ENCODE measurements around the gene RUFY1.
A peak's percentile ranks its signal among the peaks of the same experiment; 100 is the strongest.
"Not testable (repeated sequence)": the region's sequence is repeated elsewhere in the genome, so short reads cannot be mapped to it uniquely, and the experiment has no call there.

RUFY1 gene

DNA sequence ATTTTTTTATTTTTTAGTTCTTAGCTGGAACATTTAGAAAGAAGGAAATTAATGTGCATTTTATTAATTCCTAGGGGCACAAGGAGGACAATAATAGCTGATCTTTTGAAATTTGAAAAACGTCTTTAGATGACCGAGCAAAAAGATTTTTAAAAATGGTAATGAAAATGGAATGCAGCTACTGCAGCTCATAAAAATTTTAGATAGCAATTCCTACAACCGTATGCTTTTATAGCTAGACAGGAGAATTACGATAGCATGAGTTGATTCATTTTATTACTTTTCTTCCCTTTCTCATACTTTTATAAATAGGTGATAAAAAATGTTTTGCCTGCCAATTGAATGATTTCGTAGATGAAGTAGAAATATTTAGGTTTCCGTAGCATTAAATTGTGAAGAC is 13.7 kb upstream of the RUFY1 start:
- no peak for DNase-seq

GRCh38 chr5:179542170-179542569 is 8.2 kb upstream of the RUFY1 start:
- no peak for DNase-seq

DNA sequence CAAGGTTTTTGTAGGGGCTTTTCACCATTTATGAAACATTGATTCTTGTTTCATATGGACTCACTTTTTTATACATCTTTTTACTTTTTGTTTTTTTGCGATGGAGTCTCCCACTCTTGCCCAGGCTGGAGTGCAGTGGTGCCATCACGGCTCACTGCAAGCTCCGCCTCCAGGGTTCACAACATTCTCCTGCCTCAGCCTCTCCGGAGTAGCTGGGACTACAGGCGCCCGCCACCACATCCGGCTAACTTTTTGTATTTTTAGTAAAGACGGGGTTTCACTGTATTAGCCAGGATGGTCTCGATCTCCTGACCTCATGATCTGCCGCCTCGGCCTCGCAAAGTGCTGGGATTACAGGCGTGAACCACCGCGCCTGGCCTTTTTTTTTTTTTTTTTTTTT is 7.1 kb upstream of the RUFY1 start:
- DNase-seq, result not testable (repeated sequence)

GRCh38 chr5:179553006-179553405 is 2.7 kb downstream of the RUFY1 start:
- no peak for DNase-seq

DNA sequence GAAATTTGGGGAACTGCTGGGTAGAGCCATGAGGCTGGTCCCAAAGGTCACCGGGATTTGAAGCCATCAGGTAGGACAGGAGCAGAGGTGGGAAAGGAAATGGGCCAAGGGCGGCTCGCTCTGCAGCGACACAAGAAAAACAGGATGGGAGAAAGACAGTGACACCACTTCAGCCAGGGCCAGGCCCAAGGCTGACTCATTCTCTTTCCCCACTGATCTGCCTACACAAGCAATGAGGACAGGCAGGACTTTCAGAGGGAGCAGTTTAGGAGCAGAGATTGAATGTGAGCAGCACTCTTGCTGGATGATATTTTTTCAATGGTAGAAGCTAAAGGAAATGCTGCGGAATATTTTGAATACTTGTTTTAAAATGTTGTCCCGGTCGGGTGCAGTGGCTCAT is 3.5 kb downstream of the RUFY1 start:
- DNase-seq, result no peak

GRCh38 chr5:179554981-179555380 is 4.6 kb downstream of the RUFY1 start:
- DNase-seq, result no peak

- not testable (repeated sequence) for DNase-seq
These were observed 8.0 kb downstream of the RUFY1 start for GRCh38 chr5:179558261-179558799.

GRCh38 chr5:179558932-179559283 is 8.6 kb downstream of the RUFY1 start:
- DNase-seq, result no peak

DNA sequence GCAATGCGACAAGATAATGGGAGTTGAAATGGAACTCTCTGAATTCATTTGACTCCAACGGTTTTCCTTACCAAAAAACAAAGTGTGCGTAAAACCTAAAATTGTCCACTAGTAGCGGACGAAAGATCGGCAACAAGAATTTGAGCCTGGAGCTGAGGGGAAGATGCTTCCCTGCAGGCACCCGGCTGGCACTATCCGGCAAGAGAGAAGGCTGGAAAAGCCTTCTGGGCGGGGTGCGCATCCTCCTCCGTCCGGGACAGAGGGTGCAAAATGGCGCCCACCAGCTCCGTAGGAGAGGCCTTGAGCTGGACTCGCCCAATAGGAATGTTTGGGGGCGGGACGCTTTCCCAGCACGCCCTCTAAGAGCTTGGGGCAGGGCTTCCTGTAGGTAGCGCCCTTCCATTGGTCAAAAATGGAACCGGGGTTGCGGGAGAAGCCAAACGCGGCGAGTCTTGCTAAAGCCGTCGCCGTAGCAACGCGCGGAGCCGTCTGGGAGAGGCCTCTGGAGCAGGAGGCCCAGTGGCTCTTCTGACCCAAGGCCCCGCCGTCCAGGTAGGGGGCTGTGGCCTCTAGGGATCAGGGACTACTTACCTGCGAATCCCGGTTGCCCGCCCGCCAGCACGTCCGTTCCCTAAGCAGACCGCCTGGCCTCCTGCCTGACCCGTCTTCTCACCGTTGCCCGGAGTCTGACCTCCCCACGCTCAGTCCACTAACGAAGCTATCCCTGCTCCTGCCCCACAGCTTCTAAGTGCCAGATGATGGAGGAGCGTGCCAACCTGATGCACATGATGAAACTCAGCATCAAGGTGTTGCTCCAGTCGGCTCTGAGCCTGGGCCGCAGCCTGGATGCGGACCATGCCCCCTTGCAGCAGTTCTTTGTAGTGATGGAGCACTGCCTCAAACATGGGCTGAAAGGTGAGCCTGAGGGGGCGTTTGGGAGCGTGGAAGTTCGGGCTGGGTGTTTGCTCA is 9.2 kb downstream of the RUFY1 start:
- peak; percentile 88 for DNase-seq

DNA sequence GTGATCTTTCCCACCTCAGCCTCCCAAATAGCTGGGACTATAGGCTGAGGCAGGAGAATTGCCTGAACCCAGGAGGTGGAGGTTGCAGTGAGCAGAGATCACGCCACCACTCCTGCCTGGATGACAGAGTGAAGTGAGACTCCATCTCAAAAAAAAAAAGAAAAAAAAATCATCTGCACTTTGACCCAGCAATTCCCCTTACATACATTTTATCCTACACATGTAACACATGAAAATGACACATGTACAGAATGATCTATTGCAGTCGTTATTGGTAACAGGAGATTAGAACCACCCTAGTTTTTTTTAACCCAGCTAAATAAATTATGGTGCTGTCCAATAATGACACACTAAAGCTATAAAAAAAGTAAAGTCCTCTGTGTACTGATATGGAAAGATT is 14.2 kb downstream of the RUFY1 start:
- no peak for DNase-seq

- no peak for DNase-seq
These were observed 18.4 kb downstream of the RUFY1 start for GRCh38 chr5:179568721-179569120.

DNA sequence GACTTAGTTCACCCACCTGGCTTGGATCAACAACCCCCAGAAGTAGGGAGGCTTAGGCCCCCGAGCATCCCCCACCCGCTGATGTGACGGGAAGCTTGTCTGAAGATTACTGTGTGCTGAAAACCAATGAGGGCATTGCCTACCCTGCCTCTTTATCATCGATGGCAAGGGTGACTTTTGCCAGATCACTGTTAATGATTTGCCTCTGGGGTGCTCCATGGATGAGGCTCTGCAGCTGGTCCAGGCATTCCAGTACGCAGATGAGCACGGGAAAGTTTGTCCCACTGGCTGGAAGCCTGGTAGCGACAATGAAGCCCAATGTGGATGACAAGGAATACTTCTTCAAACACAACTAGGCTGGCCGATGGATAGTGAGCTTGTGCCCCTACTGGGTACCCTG is 22.0 kb downstream of the RUFY1 start:
- DNase-seq, result no peak

DNA sequence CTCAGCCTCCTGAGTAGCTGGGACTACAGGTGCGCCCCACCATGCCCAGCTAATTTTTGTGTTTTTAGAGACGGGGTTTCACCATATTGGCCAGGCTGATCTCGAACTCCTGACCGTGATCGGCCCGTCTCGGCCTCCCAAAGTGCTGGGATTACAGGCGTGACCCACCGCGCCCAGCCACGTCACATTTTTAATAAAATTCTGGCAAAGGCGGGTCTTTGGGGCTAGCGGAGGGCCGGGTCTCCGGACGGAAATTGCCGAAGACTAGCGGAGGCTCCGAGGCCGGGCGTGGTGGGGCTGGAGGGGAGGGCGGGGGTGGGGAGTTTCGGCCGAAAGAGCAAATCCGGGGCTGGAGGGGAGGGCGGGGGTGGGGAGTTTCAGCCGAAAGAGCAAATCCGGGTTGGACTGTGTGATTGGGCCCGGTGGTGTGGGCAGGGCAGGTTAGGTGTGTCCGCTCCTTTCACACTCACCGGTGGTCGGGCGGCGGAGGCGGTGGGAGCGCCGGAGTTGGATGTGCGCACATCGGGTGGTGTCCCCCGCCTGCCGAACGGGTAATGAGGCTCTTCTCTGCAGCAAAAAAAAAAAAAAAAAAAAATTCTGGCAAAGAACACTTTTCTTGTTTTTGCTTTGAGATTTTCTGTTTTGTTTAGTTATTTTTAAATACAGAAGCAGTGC is 27.1 kb downstream of the RUFY1 start:
- no peak for DNase-seq

DNA sequence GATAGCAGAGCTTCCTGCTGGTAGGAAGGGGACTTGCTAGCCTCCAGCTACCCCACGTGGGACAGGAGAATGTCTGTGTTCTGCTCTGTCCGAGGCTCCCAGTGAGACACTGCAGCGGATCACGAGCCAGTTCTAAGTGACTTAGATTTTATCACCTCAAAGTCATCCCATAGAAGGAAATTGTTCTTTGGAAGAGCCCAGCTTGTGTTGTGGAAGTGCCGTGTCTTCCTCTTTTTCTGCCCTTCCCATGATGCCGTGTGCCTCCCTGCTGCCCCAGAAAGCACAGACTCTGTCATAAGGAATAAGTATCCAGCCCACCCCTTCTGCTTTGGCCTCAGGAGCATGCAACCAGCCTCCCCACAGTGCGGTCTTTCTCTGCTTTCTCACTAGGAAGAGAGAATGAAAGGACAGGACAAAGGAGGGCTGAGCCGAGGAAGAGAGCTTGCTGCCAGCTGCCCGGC is 35.6 kb downstream of the RUFY1 start:
- no peak for DNase-seq

DNA sequence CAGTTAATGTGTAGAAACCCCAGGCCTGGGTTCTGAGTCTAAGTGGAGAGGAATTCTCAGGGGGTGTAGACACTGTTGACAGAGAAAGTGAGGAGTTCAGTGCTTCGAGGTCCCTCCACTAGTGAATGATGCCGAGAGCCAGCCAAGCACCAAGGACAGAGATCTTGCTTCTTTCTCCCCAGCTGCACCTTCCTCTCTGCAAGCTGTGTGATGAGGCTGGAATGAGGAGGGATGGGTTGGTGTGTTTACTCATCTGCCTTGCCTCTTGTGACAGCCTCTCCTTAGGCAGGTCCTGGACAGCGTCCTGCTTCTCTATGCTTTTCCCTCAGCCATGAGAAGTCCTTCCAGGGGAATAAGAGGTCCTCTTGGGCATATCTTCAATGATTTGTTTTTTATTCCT is 37.8 kb downstream of the RUFY1 start:
- DNase-seq, result no peak

DNA sequence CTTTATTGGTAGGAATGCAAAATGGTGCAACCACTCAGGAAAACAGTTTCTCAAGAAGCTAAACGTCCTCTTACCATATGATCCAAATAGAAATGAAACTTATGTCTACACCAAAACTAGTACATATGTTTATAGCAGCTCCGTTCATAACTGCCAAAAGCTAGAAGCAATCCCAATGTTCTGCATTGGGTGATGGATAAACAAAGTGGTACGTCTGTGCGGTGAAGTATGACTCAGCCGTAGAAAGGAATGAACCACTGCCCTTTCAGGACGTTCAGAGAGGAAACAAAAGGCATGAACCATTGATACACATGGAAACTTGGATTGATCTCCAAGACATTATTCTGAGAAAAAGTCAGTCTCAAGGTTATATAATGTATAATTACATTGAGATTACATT is 45.6 kb downstream of the RUFY1 start:
- DNase-seq, result no peak

DNA sequence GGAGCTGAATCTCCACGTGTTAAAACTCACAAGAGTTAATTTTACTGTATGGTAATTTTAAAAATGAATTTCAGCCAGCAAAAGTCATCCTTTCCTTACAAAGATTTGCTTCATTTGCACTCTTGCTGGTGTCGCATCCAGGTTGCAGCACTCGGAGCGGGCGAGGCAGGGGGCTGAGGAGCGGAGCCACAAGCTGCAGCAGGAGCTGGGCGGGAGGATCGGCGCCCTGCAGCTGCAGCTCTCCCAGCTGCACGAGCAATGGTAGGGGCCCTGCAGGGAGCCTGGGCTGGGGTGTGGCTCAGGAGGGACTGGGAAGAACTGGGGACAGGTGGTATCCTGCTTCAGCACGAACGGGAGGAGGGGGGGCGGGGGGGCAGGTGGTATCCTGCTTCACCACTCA is 46.1 kb downstream of the RUFY1 start:
- DNase-seq, result no peak

DNA sequence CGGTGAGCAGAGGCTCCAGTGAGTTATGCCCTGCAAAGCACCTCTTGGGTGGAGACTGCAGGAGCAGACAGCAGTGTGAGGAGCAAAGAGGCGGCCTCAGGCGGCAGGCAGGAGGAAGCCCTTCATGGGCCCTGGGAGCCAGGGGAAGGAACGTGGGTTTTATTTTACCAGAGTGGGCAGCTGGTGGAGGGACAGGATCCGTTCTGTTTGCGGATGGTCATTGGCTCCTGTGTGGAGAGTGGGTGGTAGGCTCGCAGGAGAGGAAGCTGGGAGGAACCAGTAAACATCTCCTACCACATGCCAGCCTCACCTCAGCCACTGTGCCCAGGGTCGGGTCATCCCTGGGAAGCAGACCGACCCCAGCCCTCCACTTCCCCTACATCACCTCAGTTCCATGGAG is 48.7 kb downstream of the RUFY1 start:
- DNase-seq, result no peak

DNA sequence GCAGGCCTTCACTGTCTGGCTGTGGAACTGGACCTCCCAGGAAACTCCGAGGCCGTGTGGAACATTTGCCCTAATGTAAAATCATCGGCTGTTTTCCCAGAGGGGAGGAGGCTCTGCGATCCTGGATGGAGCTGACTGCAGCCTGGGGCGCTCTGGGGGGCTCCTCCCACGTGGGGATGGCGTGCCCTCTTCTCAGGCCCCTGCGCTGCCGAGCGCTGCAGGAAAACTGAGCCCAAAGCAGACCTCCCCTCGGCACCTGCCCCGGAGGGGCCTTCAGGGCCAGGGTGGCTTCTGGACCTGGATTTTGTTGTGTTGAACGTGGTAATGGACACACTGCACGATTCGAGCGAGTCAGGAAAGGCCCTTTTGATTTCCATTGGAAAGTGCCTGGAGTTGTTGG is 49.2 kb downstream of the RUFY1 start:
- no peak for DNase-seq

DNA sequence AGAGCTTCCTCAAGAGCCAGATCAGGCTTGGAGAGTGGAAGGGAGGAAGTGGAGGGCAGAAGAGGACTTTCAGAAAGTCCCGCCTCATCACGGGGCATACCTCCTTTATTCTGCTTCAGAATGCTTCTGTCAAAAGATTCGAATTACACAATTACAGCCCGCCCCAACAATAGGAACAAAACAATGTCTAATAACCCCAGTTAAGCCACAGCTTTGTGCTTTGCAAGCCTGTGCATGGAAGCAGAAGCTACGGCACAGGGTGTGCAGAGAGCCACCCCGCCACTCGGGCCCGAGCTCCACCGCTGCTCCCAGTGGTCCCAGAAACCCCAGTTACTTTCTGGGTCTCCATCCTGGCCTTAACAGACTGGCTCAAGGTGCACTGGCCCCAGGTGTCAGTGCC is 49.6 kb downstream of the RUFY1 start:
- no peak for DNase-seq

DNA sequence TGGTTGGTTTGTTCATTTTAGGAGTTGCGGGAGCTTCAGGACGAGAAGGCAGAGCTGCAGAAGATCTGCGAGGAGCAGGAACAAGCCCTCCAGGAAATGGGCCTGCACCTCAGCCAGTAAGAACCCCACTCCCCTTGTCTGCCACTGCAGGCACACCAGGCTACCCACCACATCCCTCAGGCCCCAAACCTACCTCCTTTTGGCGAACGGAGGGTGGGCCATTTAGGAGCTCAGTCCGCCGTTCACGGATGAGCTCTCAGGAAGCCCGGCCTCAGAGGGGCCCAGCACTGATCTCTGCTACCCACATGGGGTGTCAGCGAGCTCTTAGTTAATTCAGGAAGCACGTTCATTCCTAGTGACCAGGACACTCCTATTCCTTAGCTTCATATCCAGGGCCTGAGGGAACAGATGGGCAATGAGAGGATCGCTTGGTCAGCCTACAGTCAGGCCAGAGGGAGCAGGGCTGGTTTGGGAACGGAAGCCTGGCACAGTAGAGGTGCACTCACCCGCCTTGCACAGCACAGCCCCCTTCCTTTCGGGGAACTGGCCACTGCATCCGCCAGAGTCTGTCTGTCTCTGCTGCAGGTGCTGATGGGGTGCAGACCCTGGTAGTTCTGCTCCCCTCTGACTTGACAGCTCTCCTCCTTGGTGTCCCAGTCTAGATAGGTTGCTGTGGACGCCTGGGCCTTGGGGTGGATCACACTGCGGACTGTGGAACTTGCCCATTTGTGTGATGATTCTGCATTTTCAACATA is 51.7 kb downstream of the RUFY1 start:
- DNase-seq, result no peak

DNA sequence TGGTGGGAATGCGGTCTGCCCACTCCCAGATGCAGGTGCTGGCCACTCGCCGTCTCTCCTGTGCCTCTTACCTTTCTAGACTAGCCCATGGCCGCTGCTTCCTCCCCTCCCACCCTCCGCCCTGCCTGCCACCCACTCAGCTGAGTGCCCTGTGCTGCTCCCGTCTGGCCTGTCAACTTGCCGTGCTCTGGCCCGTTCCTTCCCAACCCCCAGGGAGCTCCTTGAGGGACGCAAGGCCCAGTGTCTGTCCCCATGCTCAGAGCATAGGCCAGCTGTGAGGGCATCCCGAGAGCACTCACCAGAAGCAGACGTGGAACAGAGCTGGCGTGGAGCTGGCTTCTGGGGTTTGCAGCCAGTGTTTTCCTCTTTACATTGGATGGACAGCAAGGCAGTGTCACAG is 53.0 kb downstream of the RUFY1 start:
- no peak for DNase-seq

Measured in activated T-cell treated with anti-CD3 and anti-CD28 coated beads, Interleukin-2, amount 50 U/mL, for 48 hours (primary cell).